Measurements from ENCODE around the gene CT45A5.
"Not testable (repeated sequence)": the region's sequence is repeated elsewhere in the genome, so short reads cannot be mapped to it uniquely, and the experiment has no call there.

CT45A5 gene, protein sequence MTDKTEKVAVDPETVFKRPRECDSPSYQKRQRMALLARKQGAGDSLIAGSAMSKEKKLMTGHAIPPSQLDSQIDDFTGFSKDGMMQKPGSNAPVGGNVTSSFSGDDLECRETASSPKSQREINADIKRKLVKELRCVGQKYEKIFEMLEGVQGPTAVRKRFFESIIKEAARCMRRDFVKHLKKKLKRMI

GRCh38 chrX:135785403-135785802 lies at the start of gene CT45A5:
Gene CT45A5 (minus strand): TSS chrX:135785503. CDS start chrX:135781729, 3,774 bp downstream.
- not testable (repeated sequence) for H3K27me3 ChIP-seq (ENCODE audit: control insufficient read depth, insufficient read depth, low read length); H3K9ac ChIP-seq (ENCODE audit: low read depth, low read length); H3K4me3 ChIP-seq (ENCODE audit: low read depth, low read length); H3K4me1 ChIP-seq (ENCODE audit: control insufficient read depth, insufficient read depth, low read length); H3K36me3 ChIP-seq (ENCODE audit: control insufficient read depth, insufficient read depth, low read length); H3K9me3 ChIP-seq (ENCODE audit: control insufficient read depth, insufficient read depth, low read length)

DNA sequence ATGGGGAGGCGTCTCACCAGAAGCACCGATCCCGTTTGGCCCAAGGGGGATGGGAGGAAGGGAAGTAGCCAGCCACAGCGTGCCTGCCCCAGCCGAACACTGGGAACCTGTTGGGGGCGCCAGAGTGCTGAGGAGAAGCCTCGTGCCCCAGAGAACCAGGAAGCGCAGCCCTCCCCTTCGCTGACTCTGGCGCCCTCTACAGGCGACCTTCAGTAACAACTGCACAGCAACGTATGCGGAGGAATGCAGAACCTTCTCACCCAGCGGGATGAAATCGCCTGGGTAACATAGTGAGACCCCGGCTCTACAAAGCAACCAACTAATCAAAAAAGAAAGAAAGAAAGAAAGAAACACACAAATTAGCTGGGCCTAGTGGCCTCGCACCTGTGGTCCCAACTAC lies 34.6 kb upstream of the CT45A5 start, which contains the start of gene CT45A2:
Gene CT45A2, minus strand, starts transcription at position 101 of the 400 bp plus-strand sequence. CDS start 3,747 bp downstream, outside the sequence.
- not testable (repeated sequence) for H3K36me3 ChIP-seq (ENCODE audit: control insufficient read depth, insufficient read depth, low read length); H3K4me3 ChIP-seq (ENCODE audit: low read depth, low read length); H3K4me1 ChIP-seq (ENCODE audit: control insufficient read depth, insufficient read depth, low read length); H3K27me3 ChIP-seq (ENCODE audit: control insufficient read depth, insufficient read depth, low read length); H3K9me3 ChIP-seq (ENCODE audit: control insufficient read depth, insufficient read depth, low read length); H3K9ac ChIP-seq (ENCODE audit: low read depth, low read length)

DNA sequence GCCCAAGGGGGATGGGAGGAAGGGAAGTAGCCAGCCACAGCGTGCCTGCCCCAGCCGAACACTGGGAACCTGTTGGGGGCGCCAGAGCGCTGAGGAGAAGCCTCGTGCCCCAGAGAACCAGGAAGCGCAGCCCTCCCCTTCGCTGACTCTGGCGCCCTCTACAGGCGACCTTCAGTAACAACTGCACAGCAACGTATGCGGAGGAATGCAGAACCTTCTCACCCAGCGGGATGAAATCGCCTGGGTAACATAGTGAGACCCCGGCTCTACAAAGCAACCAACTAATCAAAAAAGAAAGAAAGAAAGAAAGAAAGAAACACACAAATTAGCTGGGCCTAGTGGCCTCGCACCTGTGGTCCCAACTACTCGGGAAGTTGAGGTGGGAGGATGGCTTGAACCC lies 17.4 kb upstream of the CT45A5 start, which contains the start of gene CT45A6:
Gene CT45A6, minus strand, starts transcription at position 101 of the 400 bp plus-strand sequence. CDS start 3,794 bp downstream, outside the sequence.
- not testable (repeated sequence) for H3K36me3 ChIP-seq (ENCODE audit: control insufficient read depth, insufficient read depth, low read length); H3K4me1 ChIP-seq (ENCODE audit: control insufficient read depth, insufficient read depth, low read length); H3K9me3 ChIP-seq (ENCODE audit: control insufficient read depth, insufficient read depth, low read length); H3K4me3 ChIP-seq (ENCODE audit: low read depth, low read length); H3K27me3 ChIP-seq (ENCODE audit: control insufficient read depth, insufficient read depth, low read length); H3K9ac ChIP-seq (ENCODE audit: low read depth, low read length)

DNA sequence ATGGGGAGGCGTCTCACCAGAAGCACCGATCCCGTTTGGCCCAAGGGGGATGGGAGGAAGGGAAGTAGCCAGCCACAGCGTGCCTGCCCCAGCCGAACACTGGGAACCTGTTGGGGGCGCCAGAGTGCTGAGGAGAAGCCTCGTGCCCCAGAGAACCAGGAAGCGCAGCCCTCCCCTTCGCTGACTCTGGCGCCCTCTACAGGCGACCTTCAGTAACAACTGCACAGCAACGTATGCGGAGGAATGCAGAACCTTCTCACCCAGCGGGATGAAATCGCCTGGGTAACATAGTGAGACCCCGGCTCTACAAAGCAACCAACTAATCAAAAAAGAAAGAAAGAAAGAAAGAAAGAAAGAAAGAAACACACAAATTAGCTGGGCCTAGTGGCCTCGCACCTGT lies 17.2 kb downstream of the CT45A5 start, which contains the start of gene CT45A3:
Gene CT45A3, minus strand, starts transcription at position 101 of the 400 bp plus-strand sequence. CDS start 3,747 bp downstream, outside the sequence.
- not testable (repeated sequence) for H3K4me1 ChIP-seq (ENCODE audit: control insufficient read depth, insufficient read depth, low read length)

DNA sequence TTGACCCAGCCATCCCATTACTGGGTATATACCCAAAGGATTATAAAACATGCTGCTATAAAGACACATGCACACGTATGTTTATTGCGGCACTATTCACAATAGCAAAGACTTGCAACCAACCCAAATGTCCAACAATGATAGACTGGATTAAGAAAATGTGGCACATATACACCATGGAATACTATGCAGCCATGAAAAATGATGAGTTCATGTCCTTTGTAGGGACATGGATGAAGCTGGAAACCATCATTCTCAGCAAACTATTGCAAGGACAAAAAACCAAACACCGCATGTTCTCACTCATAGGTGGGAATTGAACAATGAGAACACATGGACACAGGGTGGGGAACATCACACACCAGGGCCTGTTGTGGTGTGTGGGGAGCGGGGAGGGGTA lies 40.6 kb downstream of the CT45A5 start:
- H3K9ac ChIP-seq (ENCODE audit: low read depth, low read length); H3K9me3 ChIP-seq (ENCODE audit: control insufficient read depth, insufficient read depth, low read length): not testable (repeated sequence)

More for the DNA sequence above, 17.2 kb downstream of the CT45A5 start, which contains the start of gene CT45A3:
- H3K4me3 ChIP-seq (ENCODE audit: low read depth, low read length); H3K9me3 ChIP-seq (ENCODE audit: control insufficient read depth, insufficient read depth, low read length); H3K9ac ChIP-seq (ENCODE audit: low read depth, low read length); H3K36me3 ChIP-seq (ENCODE audit: control insufficient read depth, insufficient read depth, low read length); H3K27me3 ChIP-seq (ENCODE audit: control insufficient read depth, insufficient read depth, low read length): not testable (repeated sequence)

DNA sequence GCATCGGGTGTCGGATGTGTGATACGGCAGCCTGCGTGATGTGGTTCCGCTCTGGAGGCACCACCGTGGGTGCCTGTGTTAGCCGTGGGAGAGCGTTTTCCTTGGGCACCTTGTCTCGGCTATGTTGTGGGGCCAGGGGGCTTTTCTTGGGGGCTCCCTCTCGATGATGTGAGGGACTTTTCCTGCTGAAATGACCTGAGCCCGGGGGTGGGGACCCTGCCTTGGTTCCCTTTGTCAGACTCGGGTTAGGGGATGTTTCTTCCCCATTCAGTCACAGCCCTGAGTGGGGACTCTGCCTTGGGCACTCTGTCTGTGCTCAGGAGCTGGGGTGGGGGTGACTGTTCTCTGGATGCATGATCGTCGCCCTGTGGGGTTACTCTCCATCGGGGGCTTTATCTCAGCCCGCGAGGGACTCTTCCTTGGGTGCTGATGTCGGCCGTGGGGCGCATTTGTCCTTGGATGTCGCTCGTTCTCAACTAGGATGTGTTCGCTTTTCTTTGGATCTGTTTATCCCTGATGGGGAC lies 44.0 kb downstream of the CT45A5 start:
- Histone ChIP-seq H3K27me3 (ENCODE audit: control insufficient read depth, insufficient read depth, low read length) (no peaks in the 10 kb centered on the region), H3K36me3 (ENCODE audit: control insufficient read depth, insufficient read depth, low read length) (no peaks in the 10 kb centered on the region), H3K4me3 (ENCODE audit: low read depth, low read length) (no peak overlapping the region), H3K9ac (ENCODE audit: low read depth, low read length) (no peak overlapping the region), H3K4me1 (ENCODE audit: control insufficient read depth, insufficient read depth, low read length) (no peaks in the 10 kb centered on the region), H3K9me3 (ENCODE audit: control insufficient read depth, insufficient read depth, low read length) (peaks cover 2% of the 10 kb centered on the region)

More for the DNA sequence above, 40.6 kb downstream of the CT45A5 start:
- H3K27me3 ChIP-seq (ENCODE audit: control insufficient read depth, insufficient read depth, low read length); H3K4me1 ChIP-seq (ENCODE audit: control insufficient read depth, insufficient read depth, low read length); H3K4me3 ChIP-seq (ENCODE audit: low read depth, low read length); H3K36me3 ChIP-seq (ENCODE audit: control insufficient read depth, insufficient read depth, low read length): not testable (repeated sequence)

DNA sequence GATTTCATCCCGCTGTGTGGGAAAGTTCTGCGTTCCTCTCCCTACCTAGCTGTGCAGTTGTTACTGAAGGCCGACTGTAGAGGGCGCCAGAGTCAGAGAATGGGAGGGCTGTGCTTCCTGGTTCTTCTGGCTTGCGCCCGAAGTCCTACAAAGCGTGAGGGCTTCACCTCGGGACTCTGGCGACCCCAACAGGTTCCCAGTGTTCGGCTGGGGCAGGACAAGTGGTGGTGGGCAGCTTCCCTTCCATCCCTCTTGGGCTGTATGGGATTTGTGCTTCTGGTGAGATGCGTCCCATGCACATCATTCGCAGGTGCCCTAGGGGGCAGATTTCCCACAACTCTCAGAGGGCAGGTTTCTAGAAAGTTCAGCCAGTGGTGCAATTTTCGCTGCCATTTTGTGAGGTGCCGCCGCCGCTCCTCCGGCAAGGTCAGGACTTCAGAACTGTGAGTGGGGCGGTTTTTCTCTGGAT lies 44.6 kb downstream of the CT45A5 start:
- no peak overlapping the region for H3K4me3 ChIP-seq (ENCODE audit: low read depth, low read length)
- H3K36me3 ChIP-seq (ENCODE audit: control insufficient read depth, insufficient read depth, low read length): no peaks in the 10 kb centered on the region
- no peaks in the 10 kb centered on the region for H3K27me3 ChIP-seq (ENCODE audit: control insufficient read depth, insufficient read depth, low read length)
- no peak overlapping the region for H3K9ac ChIP-seq (ENCODE audit: low read depth, low read length)
- peaks cover 2% of the 10 kb centered on the region for H3K9me3 ChIP-seq (ENCODE audit: control insufficient read depth, insufficient read depth, low read length)
- no peaks in the 10 kb centered on the region for H3K4me1 ChIP-seq (ENCODE audit: control insufficient read depth, insufficient read depth, low read length)

- Histone ChIP-seq H3K9me3 (ENCODE audit: control insufficient read depth, insufficient read depth, low read length) (no peaks in the 10 kb centered on the region), H3K9ac (ENCODE audit: low read depth, low read length) (no peak overlapping the region), H3K4me1 (ENCODE audit: control insufficient read depth, insufficient read depth, low read length) (no peaks in the 10 kb centered on the region), H3K27me3 (ENCODE audit: control insufficient read depth, insufficient read depth, low read length) (no peaks in the 10 kb centered on the region), H3K36me3 (ENCODE audit: control insufficient read depth, insufficient read depth, low read length) (no peaks in the 10 kb centered on the region), H3K4me3 (ENCODE audit: low read depth, low read length) (no peak overlapping the region)
These were observed 47.8 kb downstream of the CT45A5 start for GRCh38 chrX:135737366-135738071.

- H3K4me3 ChIP-seq (ENCODE audit: low read depth, low read length); H3K9me3 ChIP-seq (ENCODE audit: control insufficient read depth, insufficient read depth, low read length); H3K9ac ChIP-seq (ENCODE audit: low read depth, low read length); H3K4me1 ChIP-seq (ENCODE audit: control insufficient read depth, insufficient read depth, low read length); H3K27me3 ChIP-seq (ENCODE audit: control insufficient read depth, insufficient read depth, low read length); H3K36me3 ChIP-seq (ENCODE audit: control insufficient read depth, insufficient read depth, low read length): not testable (repeated sequence)
These were observed 50.6 kb downstream of the CT45A5 start for GRCh38 chrX:135734666-135735065.

Data from iPS-15b (cell line).